ENCODE measurements around the gene PLN. TPM values are rescaled to one million over a fixed set of nuclear protein-coding genes. Genes with fewer than 3 reads are reported as not detected.

PLN gene
- total and polyA plus RNA-seq, 10 of the 15 experiments (the other 5 are each of a cell fraction or from before 2014, with no cell fraction given) = 0.16 to 0.44 TPM; not detected in 8

GRCh38 chr6:118603372-118603771 is 55.3 kb downstream of the PLN start:
- in situ Hi-C loops (cut with MboI) (no loop called here), intact Hi-C loops (cut with micrococcal nuclease; ENCODE audit: unreplicated experiment) (no loop called here)
- no peak overlapping the region for H3K4me3 ChIP-seq
- no TSS peak for BruUV-seq (replicated peaks)
- H3K9ac ChIP-seq (ENCODE audit: control insufficient read depth, insufficient read depth, low read length) = no peak overlapping the region
- no peaks in the 10 kb centered on the region for H3K36me3 ChIP-seq (ENCODE audit: control insufficient read depth in 2 of 2, insufficient read depth in 2 of 2, low read length in 1 of 2)
- H3K9me3 ChIP-seq (replicated peaks; ENCODE audit: control insufficient read depth, insufficient read depth, low read length) = no peaks in the 10 kb centered on the region; the same call in 2 of the 3 replicates
- no peak for ATAC-seq
- no peaks in the 10 kb centered on the region; the same call in 1 of the 2 replicates for H3K79me2 ChIP-seq (ENCODE audit: control insufficient read depth, insufficient read depth, low read length)
- H3K4me1 ChIP-seq (ENCODE audit: control insufficient read depth, insufficient read depth, low read length) = no peaks in the 10 kb centered on the region; the same call in 1 of the 2 replicates
- 98% methylated on average over 2 of the region's 2 CpGs for WGBS (ENCODE audit: insufficient coverage, insufficient replicate concordance, low lambda C conversion rate, missing lambda C conversion rate)
- POLR2A ChIA-PET = no interaction called here
- H4K20me1 ChIP-seq (ENCODE audit: control insufficient read depth, insufficient read depth) = no peaks in the 10 kb centered on the region
- no peak overlapping the region for H2AFZ ChIP-seq (ENCODE audit: control insufficient read depth, low read depth, low read length)
- no peak for DNase-seq (ENCODE audit: low read depth, low spot score)
- no peak overlapping the region for H3K27ac ChIP-seq (ENCODE audit: control insufficient read depth, insufficient read depth)
- RAD21 ChIA-PET (ENCODE audit: unreplicated experiment) = no interaction called here
- FAIRE-seq = no peak
- no peak overlapping the region for H3K4me2 ChIP-seq (ENCODE audit: control insufficient read depth, insufficient read depth)
- CTCF ChIA-PET = interaction anchor here (0.9 to 3.2 kb wide), 3 partner anchors 8 to 39 kb away, joined by 3 to 16 read pairs (median 3); no protein-coding TSS in a partner anchor
- SMC1A ChIA-PET (ENCODE audit: uncharacterized antibody, unreplicated experiment) = interaction anchor here (2.5 kb wide), 1 partner anchor 38 kb away, joined by 12 read pairs; no protein-coding TSS in a partner anchor
- no peaks in the 10 kb centered on the region for H3K27me3 ChIP-seq (replicated peaks in 1 of 2; ENCODE audit: control insufficient read depth in 2 of 2, insufficient read depth in 2 of 2, low read length in 1 of 2)
- TF ChIP-seq NBN (IDR thresholded peaks at IDR 0.05) (no peak), STAT3 (IDR thresholded peaks at IDR 0.05; ENCODE audit: low read depth, low read length) (no peak), HDGF (IDR thresholded peaks at IDR 0.05) (no peak), IRF5 (IDR thresholded peaks at IDR 0.05; ENCODE audit: borderline replicate concordance) (no peak), FOS (IDR thresholded peaks at IDR 0.05; ENCODE audit: borderline replicate concordance, extremely low read depth, insufficient read length) (no peak), NR2F1 (conservative IDR thresholded peaks at IDR 0.05) (no peak), SREBF1 (IDR thresholded peaks at IDR 0.05; ENCODE audit: low read length) (no peak), BMI1 (IDR thresholded peaks at IDR 0.05; ENCODE audit: borderline replicate concordance) (no peak), EGR1 (IDR thresholded peaks at IDR 0.05; ENCODE audit: borderline replicate concordance in 1 of 2, low read depth in 2 of 2, low read length in 2 of 2) (no peak), ZBED1 (IDR thresholded peaks at IDR 0.05; ENCODE audit: borderline replicate concordance) (no peak), SUZ12 (IDR thresholded peaks at IDR 0.05; ENCODE audit: unreplicated experiment) (no peak), ZNF24 (IDR thresholded peaks at IDR 0.05) (no peak), E4F1 (IDR thresholded peaks at IDR 0.05; ENCODE audit: borderline replicate concordance, partially characterized antibody) (no peak), BCLAF1 (IDR thresholded peaks at IDR 0.05) (no peak)
- TF ChIP-seq, protein P1, sequence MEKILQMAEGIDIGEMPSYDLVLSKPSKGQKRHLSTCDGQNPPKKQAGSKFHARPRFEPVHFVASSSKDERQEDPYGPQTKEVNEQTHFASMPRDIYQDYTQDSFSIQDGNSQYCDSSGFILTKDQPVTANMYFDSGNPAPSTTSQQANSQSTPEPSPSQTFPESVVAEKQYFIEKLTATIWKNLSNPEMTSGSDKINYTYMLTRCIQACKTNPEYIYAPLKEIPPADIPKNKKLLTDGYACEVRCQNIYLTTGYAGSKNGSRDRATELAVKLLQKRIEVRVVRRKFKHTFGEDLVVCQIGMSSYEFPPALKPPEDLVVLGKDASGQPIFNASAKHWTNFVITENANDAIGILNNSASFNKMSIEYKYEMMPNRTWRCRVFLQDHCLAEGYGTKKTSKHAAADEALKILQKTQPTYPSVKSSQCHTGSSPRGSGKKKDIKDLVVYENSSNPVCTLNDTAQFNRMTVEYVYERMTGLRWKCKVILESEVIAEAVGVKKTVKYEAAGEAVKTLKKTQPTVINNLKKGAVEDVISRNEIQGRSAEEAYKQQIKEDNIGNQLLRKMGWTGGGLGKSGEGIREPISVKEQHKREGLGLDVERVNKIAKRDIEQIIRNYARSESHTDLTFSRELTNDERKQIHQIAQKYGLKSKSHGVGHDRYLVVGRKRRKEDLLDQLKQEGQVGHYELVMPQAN (conservative IDR thresholded peaks at IDR 0.05) = no peak

Data from GM12878 (cell line).